ENCODE results near the gene MAG.

The MAG gene

GRCh38 chr19:35294859-35295791, 3.2 kb downstream of the MAG start:
- TF ChIP-seq POLR2A (IDR thresholded peaks at IDR 0.05; ENCODE audit: low read depth, low read length), result no peak
- DNase-seq (ENCODE audit: insufficient read length, low spot score) (no peak), FAIRE-seq (no peak)

GRCh38 chr19:35295792-35296462, 4.0 kb downstream of the MAG start:
- FAIRE-seq (no peak), DNase-seq (ENCODE audit: insufficient read length, low spot score) (no peak)
- TF ChIP-seq POLR2A (IDR thresholded peaks at IDR 0.05; ENCODE audit: low read depth, low read length), result no peak

GRCh38 chr19:35296644-35297514, 4.9 kb downstream of the MAG start:
- no peak for DNase-seq (ENCODE audit: insufficient read length, low spot score)
- TF ChIP-seq POLR2A (IDR thresholded peaks at IDR 0.05; ENCODE audit: low read depth, low read length), result no peak
- no peak for FAIRE-seq

- no peak for TF ChIP-seq POLR2A (IDR thresholded peaks at IDR 0.05; ENCODE audit: low read depth, low read length)
- DNase-seq (ENCODE audit: insufficient read length, low spot score) (no peak), FAIRE-seq (no peak)
Observed at GRCh38 chr19:35297515-35297848, 5.5 kb downstream of the MAG start.

GRCh38 chr19:35297922-35298321, 6.0 kb downstream of the MAG start:
- DNase-seq (ENCODE audit: insufficient read length, low spot score), result no peak
- no peak for TF ChIP-seq POLR2A (IDR thresholded peaks at IDR 0.05; ENCODE audit: low read depth, low read length)
- no peak for FAIRE-seq

- no peak for TF ChIP-seq POLR2A (IDR thresholded peaks at IDR 0.05; ENCODE audit: low read depth, low read length)
- FAIRE-seq, result no peak
Observed at GRCh38 chr19:35298561-35298972, 6.6 kb downstream of the MAG start.

GRCh38 chr19:35299523-35300338, 7.8 kb downstream of the MAG start:
- DNase-seq (ENCODE audit: insufficient read length, low spot score), result no peak
- TF ChIP-seq POLR2A (IDR thresholded peaks at IDR 0.05; ENCODE audit: low read depth, low read length), result no peak
- no peak for FAIRE-seq

More at GRCh38 chr19:35298561-35298972, 6.6 kb downstream of the MAG start:
- DNase-seq (ENCODE audit: insufficient read length, low spot score), result no peak

GRCh38 chr19:35300339-35300649, 8.3 kb downstream of the MAG start:
- no peak for TF ChIP-seq POLR2A (IDR thresholded peaks at IDR 0.05; ENCODE audit: low read depth, low read length)
- FAIRE-seq (no peak), DNase-seq (ENCODE audit: insufficient read length, low spot score) (no peak)

- TF ChIP-seq POLR2A (IDR thresholded peaks at IDR 0.05; ENCODE audit: low read depth, low read length), result no peak
- no peak for DNase-seq (ENCODE audit: insufficient read length, low spot score)
- FAIRE-seq, result no peak
Observed at GRCh38 chr19:35301961-35302360, 10.0 kb downstream of the MAG start.

- FAIRE-seq, result no peak
Observed at GRCh38 chr19:35302446-35302845, 10.5 kb downstream of the MAG start.

GRCh38 chr19:35303357-35303915, 11.5 kb downstream of the MAG start:
- FAIRE-seq, result no peak
- DNase-seq (ENCODE audit: insufficient read length, low spot score), result no peak
- no peak for TF ChIP-seq POLR2A (IDR thresholded peaks at IDR 0.05; ENCODE audit: low read depth, low read length)

More at GRCh38 chr19:35302446-35302845, 10.5 kb downstream of the MAG start:
- no peak for DNase-seq (ENCODE audit: insufficient read length, low spot score)
- TF ChIP-seq POLR2A (IDR thresholded peaks at IDR 0.05; ENCODE audit: low read depth, low read length), result no peak

- DNase-seq (ENCODE audit: insufficient read length, low spot score) (no peak), FAIRE-seq (no peak)
- no peak for TF ChIP-seq POLR2A (IDR thresholded peaks at IDR 0.05; ENCODE audit: low read depth, low read length)
Observed at GRCh38 chr19:35304036-35304435, 12.1 kb downstream of the MAG start.

GRCh38 chr19:35305181-35305580, 13.2 kb downstream of the MAG start:
- DNase-seq (ENCODE audit: insufficient read length, low spot score), result no peak
- no peak for TF ChIP-seq POLR2A (IDR thresholded peaks at IDR 0.05; ENCODE audit: low read depth, low read length)
- FAIRE-seq, result no peak
